ENCODE results near the gene CMC4. TPM values are rescaled to one million over a fixed set of nuclear protein-coding genes. Genes with fewer than 3 reads are reported as not detected.
A peak's percentile ranks its signal among the peaks of the same experiment; 100 is the strongest.

The CMC4 gene
- total and polyA plus RNA-seq, 12 donors, result 16.6 to 33.5 (median 22.9) TPM

GRCh38 chrX:155112171-155112570 lies 41.2 kb upstream of the CMC4 start:
- no peaks in the 10 kb centered on the region for H3K27me3 ChIP-seq

DNA sequence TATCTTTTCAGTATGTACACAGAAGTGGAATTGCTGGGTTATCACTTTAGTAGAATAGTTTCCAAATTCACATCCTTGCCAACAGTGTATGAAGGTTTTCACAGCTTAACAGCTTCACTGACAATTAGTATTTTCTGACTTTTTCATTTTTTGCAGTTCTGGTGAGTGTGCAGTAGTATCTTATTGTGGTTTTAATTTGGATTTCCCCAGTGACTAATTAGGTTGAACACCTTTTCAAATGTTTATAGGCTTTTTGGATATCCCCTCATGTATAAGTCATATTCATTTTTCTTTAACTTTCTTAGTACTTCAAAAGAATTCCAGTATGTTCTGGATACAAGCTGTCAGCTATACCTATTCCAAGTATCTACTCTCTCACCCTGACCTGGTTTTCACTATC lies 37.5 kb upstream of the CMC4 start:
- no peaks in the 10 kb centered on the region for H3K27me3 ChIP-seq
- TF ChIP-seq CTCF (IDR thresholded peaks at IDR 0.05), result no peak
- ATAC-seq, result no peak
- no peaks in the 10 kb centered on the region for H3K4me1 ChIP-seq
- intact Hi-C loops (cut with DNase I), result no loop called here
- H3K9me3 ChIP-seq, result no peaks in the 10 kb centered on the region
- no peak overlapping the region for H3K27ac ChIP-seq
- peaks cover 0 to 26% (median 0%) of the 10 kb centered on the region in 9 donors for H3K36me3 ChIP-seq
- no peak overlapping the region for H3K4me3 ChIP-seq
- DNase-seq, result no peak

More at GRCh38 chrX:155112171-155112570, 41.2 kb upstream of the CMC4 start:
- Histone ChIP-seq H3K36me3 (peaks cover 0 to 32% (median 0%) of the 10 kb centered on the region in 9 donors), H3K4me3 (no peak overlapping the region), H3K4me1 (no peaks in the 10 kb centered on the region), H3K27ac (no peak overlapping the region), H3K9me3 (no peaks in the 10 kb centered on the region)
- WGBS, 2 donors, result 99 to 100% methylated on average over 3 of the region's 3 CpGs
- no peak for TF ChIP-seq CTCF (IDR thresholded peaks at IDR 0.05)
- intact Hi-C loops (cut with DNase I), result no loop called here
- no peak for ATAC-seq
- no peak for DNase-seq

- ATAC-seq, result no peak
- no peaks in the 10 kb centered on the region for H3K4me1 ChIP-seq
- no peak for DNase-seq
- TF ChIP-seq CTCF (IDR thresholded peaks at IDR 0.05), result no peak
- 96 to 100% methylated on average over 2 of the region's 2 CpGs for WGBS, 2 donors
- intact Hi-C loops (cut with DNase I), result no loop called here
- H3K27me3 ChIP-seq, result no peaks in the 10 kb centered on the region
- H3K27ac ChIP-seq, result no peak overlapping the region
- peaks cover 0 to 26% (median 0%) of the 10 kb centered on the region in 9 donors for H3K36me3 ChIP-seq
- no peaks in the 10 kb centered on the region for H3K9me3 ChIP-seq
- no peak overlapping the region for H3K4me3 ChIP-seq
Measured at GRCh38 chrX:155105919-155106318, 35.0 kb upstream of the CMC4 start.

GRCh38 chrX:155094468-155095061 lies 23.6 kb upstream of the CMC4 start:
- TF ChIP-seq CTCF (IDR thresholded peaks at IDR 0.05), result peak; percentile 23 to 65 (median 62)
- WGBS, 2 donors, result 30 to 33% methylated on average over 4 of the region's 4 CpGs
- Histone ChIP-seq H3K4me1 (no peaks in the 10 kb centered on the region), H3K27ac (no peak overlapping the region), H3K4me3 (no peak overlapping the region), H3K9me3 (no peaks in the 10 kb centered on the region), H3K36me3 (peaks cover 0 to 52% (median 0%) of the 10 kb centered on the region in 9 donors), H3K27me3 (no peaks in the 10 kb centered on the region)
- no peak for DNase-seq
- no peak for ATAC-seq
- intact Hi-C loops (cut with DNase I), result loop anchor here in 6 of 10 donors (5.0 to 10.0 kb wide), 3 partner anchors 720 to 730 kb away; no protein-coding TSS in a partner anchor
